GM12874 (cell line): ENCODE data around the gene MRPS14.
A peak's percentile ranks its signal among the peaks of the same experiment; 100 is the strongest.

Experiments
- CTCF ChIP-seq: IDR thresholded peaks from 2 replicates; pipeline ENCODE4 v1.5.1; 2011; ENCODE audit warnings: low read depth, mild to moderate bottlenecking, control low read depth, low read length, moderate library complexity; ENCODE audit not compliant: insufficient read depth

MRPS14 gene

DNA sequence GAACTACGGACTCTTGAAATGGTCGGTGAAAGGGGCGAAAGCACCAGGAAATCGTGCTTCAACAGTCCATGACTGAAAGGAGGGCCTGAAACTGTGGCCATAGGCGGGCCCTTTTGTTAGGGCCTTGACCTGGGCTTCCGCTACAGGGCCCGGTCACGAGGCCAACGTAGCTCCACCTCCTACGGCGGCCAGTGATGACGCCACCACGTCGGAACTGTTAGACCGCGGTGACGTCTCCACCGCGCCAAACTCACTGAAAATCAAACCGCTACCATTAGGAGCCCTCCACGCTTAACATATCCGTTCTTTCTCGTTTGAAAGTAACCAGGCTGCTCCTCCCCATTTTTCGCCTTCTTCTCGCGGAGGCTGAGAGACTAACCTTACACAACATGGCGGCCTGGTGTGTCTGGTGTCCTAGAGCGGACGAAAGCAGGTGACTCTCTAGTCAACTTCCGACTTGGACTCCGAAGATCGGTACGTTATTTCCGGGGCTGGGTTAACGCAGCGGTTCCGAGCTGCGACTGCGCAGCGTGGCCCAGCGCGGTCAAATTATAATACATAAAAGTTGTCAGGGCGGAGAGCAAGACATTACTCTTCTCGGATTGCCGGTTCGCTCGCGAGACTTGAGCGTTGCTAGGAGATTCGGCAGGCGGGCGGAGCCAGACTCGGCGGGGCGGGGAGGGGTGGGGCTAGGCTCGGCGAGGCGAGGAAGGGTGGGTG is 23.8 kb downstream of the MRPS14 start:
- no peak for TF ChIP-seq CTCF

DNA sequence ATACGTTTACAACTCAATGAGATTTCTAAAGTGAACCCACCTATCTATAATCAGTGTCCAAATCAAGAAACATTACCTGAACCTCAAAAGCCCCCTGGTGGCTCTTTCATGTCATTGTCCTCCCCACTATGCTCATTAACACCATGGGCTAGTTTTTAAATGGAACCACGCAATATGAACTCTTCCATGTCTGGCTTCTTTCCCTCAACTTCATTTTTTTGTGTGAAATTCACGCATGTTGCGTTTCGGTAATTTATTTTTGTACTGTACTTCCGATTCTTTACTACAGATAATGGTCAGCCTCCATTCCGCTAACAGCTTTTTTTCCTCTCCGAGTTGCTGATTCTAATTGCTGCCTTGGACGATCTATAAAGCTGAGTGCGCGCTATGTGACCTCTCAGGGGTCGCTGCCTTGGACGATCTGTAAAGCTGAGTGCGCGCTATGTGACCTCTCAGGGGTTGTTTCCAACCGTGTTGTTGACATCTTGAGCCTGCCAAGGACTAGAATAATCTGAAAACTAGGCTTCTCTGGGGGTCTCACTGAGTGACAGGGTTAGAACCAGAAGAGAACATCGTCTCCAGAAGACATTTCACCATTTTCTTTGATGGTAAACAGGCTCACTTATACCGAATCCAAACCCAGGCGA is 24.5 kb downstream of the MRPS14 start:
- TF ChIP-seq CTCF, result peak; percentile 62

DNA sequence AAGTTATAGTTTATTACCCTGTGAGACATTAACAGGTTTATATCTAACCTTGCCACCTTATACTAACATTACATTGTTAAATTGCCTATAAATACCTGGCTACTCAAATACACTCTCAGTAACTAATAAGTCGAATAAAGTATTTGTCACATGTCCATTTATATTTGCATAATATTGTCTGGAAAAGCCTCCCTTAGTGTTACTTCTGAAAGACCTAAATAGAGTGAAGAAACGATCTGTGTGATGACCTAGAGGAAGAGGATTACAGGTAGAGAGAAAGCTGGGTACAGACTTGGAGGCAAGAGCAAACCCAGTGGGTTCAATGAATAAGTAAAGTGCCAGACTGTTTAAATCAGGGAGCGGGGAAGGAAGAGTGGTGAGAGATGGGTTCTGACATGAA is 26.2 kb downstream of the MRPS14 start:
- TF ChIP-seq CTCF, result no peak

- TF ChIP-seq CTCF, result no peak
Observed at GRCh38 chr1:174996476-174996875, 26.7 kb downstream of the MRPS14 start.

DNA sequence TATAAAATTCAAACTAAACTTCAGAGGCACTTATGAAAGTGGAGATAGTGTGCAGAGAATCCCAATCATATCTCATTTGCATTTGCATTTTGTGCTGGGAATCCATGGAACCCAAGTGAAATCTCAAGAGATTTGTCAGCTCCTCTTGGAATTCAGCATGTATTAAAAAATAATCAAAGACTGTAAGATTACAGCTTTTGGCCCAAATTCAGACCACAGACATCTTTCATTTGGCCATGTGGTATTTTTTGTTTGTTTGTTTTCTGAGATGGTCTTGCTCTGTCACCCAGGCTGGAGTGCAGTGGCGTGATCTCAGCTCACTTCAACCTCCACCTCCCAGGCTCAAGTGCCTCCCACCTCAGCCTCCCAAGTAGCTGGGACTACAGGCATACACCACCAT is 27.3 kb downstream of the MRPS14 start:
- TF ChIP-seq CTCF, result no peak

GRCh38 chr1:174995121-174995520 is 28.1 kb downstream of the MRPS14 start:
- TF ChIP-seq CTCF, result no peak

DNA sequence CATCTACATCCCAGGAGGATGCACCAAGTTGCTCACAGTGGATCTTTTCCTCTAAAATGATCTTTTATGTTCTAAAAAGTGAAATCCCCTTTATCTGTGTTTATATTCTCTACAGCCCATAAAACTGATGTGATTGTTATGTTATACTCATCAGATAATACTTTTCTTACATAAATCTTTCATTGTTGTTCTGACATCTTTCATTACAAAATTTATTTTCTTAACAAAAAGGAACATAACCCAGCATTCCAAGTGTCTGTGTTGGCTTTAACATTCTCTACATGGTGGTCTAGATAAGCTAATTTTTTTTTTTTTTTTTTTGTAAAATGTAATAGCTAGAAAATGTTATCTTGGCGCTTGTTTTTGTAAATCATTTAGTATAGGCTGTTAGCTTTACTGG is 31.8 kb downstream of the MRPS14 start:
- no peak for TF ChIP-seq CTCF
